Mononuclear cell (primary cell): ENCODE results near the gene SLC26A6. TPM values are rescaled to one million over a fixed set of nuclear protein-coding genes. Genes with fewer than 3 reads are reported as not detected.

Experiments used
- H3K27me3 ChIP-seq: 2 replicates; pipeline ENCODE4 v1.6.0; 2011; ENCODE audit warnings: low read length, control low read depth; ENCODE audit not compliant: insufficient read depth
- H3K4me1 ChIP-seq: 2 replicates; pipeline ENCODE4 v1.5.1; 2011; ENCODE audit warnings: mild to moderate bottlenecking, low read length, control low read depth; ENCODE audit not compliant: insufficient read depth
- H3K4me3 ChIP-seq: 2 replicates; pipeline ENCODE4 v1.5.1; 2011; ENCODE audit warnings: mild to moderate bottlenecking, low read length, moderate library complexity
- H3K9me3 ChIP-seq: 2 replicates; pipeline ENCODE4 v1.5.1; 2011; ENCODE audit warnings: low read depth, mild to moderate bottlenecking, control low read depth, low read length
- total RNA-seq: library from RNA; depleted of rRNA; stranded (reverse); fragments of >200 nt; gene quantifications from one replicate; pipeline ENCODE4 v1.2.3, GENCODE V29; 2012

The SLC26A6 gene
- total RNA-seq, 1 donor: 8.4 TPM

DNA sequence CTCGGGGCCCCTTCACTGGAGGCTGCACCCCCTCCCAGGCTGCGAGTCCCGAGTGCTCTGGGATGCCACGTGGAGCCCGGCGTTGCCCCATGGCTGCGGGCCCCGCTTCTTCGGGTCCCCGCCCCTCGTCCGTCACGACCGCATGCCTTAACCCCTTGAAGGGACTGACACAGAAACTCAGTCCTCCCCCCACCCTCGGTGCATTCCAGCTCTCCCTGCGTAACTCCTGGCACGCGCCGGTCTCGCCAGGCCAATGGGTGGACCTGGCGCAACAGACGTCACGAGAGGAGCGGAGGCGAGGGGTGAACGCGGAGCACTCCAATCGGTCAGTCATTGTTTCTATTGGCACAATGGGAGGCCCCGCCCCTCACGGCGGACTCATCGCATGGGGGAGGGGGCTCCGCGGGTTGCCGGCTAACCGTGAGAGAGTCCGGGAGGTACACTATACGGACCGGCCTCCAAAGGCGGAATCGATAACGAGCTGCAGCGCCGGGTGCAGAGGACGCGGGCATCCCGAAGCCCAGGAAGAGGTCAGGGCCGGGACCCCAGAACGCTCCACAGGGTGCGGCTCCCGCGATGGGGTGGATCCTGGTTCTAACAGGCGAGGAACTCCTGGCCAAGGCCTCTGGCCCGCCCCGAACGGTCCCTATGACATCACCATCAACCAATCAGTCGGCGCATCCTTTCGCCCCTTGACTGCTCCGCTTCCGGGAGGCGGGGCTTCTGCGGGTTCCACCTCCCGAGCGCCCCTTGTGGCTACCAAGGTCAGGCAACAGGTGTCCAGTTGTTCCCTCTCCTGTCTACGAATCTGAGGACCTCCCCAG, 28.4 kb upstream of the SLC26A6 start:
- Histone ChIP-seq H3K4me3 (peak overlapping the region; percentile 47), H3K4me1 (peaks cover 30% of the 10 kb centered on the region), H3K9me3 (no peaks in the 10 kb centered on the region), H3K27me3 (peaks cover 24% of the 10 kb centered on the region)

DNA sequence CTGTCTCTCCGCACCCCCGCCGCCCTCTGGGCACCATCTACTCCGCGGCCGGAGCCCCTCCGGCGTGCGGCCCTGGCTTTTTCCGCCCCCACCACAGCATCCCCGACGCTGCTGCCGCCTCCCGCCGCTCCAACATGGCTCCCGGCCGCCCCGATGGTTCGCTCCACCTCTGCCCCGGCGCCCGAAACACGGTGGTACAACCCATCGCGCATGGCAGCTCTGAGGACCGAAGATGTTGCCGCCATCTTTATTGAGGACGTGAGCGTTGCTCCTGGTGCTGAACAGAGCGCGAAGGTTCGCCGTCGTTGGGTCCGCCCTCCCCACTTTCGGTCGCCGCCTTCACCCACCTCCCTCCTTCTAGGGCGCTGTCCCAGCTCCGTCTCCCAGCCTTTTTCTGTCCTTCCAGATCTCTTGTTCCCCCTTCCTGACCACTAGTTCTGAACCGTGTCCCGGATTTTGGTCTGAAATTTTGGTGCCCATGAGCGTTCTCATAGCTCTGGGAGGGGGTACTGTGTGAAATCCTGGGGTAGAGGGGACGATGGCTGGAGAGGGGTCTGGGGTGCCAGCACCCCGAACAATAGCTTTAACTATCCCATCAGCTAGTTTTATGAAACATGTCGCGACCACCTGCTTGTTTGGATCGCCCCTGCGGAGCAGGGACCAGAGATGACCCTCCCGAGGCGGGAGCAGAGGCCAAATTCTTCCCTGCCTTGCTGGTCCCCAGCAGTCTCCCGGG, 27.7 kb upstream of the SLC26A6 start, which contains the start of gene CELSR3:
Gene CELSR3, minus strand, starts transcription at position 134 of the 736 bp plus-strand sequence. CDS start 252 bp downstream, outside the sequence.
- Histone ChIP-seq H3K9me3 (no peaks in the 10 kb centered on the region), H3K27me3 (peaks cover 24% of the 10 kb centered on the region), H3K4me3 (peak within 1 kb of the TSS; percentile 47), H3K4me1 (peaks cover 30% of the 10 kb centered on the region)

DNA sequence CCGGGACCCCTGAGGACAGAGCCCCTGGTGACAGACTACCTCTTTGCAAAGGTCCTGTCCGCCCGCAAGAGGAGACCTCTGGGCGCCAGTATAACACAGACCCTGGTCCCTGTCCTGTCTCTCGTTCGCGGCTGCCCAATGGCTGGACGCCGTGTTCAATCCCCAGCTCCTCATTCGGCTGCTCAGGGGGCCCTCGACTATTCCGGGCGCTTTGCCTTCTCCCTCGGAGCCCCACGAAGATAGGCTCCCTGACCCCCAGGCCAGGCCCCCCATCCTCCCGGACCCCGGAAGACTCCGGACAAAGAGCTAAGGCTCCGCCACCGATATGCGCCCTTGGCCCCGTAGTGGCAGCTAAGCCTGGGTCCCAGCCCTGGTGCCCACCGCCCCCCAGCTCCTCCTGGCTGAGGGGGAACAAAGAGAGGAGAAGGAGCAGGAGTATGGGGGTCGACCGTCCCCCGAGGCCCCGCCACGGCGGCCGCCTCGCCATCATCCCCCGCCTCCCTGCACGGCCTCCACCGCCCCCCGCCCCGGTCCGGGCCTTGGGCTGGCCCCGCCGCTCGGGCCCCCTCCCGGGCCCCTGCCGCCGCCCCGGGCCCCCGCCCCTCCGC, 27.0 kb upstream of the SLC26A6 start:
- peaks cover 24% of the 10 kb centered on the region for H3K27me3 ChIP-seq

GRCh38 chr3:48661501-48662144, 26.4 kb upstream of the SLC26A6 start:
- no peak overlapping the region for H3K4me3 ChIP-seq
- peaks cover 24% of the 10 kb centered on the region for H3K27me3 ChIP-seq
- H3K4me1 ChIP-seq: peaks cover 36% of the 10 kb centered on the region
- no peaks in the 10 kb centered on the region for H3K9me3 ChIP-seq

More for the DNA sequence above, 27.0 kb upstream of the SLC26A6 start:
- Histone ChIP-seq H3K4me3 (no peak overlapping the region), H3K9me3 (no peaks in the 10 kb centered on the region), H3K4me1 (peaks cover 30% of the 10 kb centered on the region)

DNA sequence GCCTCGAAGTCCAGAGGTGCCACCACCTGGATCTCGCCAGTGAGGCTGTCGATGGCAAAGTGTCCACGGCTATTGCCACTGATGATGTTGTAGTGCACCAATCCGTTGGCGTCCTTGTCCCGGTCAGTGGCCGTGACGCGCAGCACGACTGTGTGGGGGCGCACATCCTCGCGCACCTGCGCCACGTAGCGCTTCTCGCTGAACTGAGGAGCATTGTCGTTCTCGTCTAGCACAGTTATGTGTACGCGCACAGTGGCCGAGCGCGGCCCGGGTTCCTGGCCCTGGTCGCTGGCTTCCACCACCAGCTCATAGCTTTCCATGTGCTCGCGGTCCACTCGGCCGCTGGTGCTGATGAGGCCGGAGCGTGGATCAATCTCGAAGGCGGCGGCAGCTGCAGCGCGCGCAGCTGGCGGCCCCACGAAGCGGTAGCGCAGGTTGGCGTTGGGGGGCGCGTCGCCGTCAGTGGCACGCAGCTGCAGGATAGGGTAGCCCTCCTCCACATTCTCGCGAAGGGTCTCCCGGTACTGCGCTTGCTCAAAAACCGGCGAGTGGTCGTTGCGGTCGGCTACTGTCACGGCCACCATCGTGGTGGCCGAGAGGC, 25.6 kb upstream of the SLC26A6 start:
- Histone ChIP-seq H3K4me3 (no peak overlapping the region), H3K9me3 (no peaks in the 10 kb centered on the region), H3K4me1 (peaks cover 40% of the 10 kb centered on the region), H3K27me3 (peaks cover 24% of the 10 kb centered on the region)

- Histone ChIP-seq H3K9me3 (no peaks in the 10 kb centered on the region), H3K4me1 (peaks cover 24% of the 10 kb centered on the region), H3K27me3 (peaks cover 7% of the 10 kb centered on the region), H3K4me3 (peak overlapping the region; percentile 45)
Measured at GRCh38 chr3:48656841-48657281, 21.6 kb upstream of the SLC26A6 start.

DNA sequence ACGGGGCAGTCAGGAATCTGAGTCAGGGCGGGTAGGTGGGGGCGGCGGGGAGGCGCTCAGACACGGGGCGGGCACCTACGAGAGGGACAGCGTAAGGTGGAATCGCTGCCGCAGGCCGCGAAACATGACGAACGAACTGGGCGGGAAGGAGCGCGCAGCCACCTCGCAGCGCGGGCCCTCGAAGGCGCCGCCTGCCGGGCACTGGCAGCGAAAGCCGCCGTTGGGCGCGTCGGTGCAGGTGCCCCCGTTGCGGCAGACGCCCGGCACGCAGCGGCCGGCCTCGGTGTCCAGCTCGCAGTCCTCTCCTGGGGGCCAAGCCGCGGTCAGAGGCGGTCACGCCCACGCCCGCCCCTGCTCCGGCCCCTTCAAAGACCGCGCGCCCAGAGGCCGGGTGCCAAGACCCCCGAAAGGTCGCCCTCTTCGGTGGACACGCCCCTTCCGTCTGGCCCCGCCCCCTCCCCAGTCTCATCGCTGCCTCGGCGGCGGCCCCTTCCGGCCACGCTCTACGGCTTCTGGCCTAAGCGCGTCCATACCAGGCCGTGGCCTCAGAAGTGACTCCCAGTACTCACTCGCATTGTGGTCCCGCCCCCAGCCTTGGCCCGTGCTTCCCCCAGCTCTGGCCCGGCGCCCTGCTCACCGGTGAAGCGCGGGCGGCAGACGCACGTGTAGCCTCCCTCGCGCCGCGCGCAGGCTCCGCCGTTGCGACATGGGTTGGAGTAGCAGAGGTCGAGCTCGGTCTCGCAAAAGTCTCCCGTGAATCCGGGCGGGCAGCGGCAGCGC, 21.0 kb upstream of the SLC26A6 start:
- Histone ChIP-seq H3K9me3 (no peaks in the 10 kb centered on the region), H3K4me3 (peak overlapping the region; percentile 45), H3K4me1 (peaks cover 18% of the 10 kb centered on the region), H3K27me3 (peaks cover 3% of the 10 kb centered on the region)

DNA sequence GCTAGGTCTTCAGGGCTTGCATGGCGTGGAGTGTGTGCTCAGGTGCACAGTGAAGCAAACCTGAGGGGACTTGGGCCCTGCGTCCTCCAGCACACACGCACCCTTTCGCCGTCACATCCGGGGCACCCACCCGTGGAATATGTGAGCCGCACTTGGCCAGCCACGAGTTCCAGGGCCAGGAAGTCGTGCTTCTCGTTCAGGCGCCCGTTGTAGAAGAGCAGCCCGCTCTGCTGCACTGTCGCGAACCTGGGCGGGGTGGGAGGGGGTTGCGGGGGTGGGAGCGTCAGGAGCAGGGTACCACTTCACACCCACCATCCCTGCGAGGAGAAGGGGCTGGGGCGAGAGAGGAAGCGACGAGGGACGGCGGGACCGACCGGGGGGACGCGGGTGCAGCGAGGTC, 20.3 kb upstream of the SLC26A6 start:
- H3K27me3 ChIP-seq: no peaks in the 10 kb centered on the region
- peaks cover 15% of the 10 kb centered on the region for H3K4me1 ChIP-seq
- H3K9me3 ChIP-seq: no peaks in the 10 kb centered on the region
- peak overlapping the region; percentile 45 for H3K4me3 ChIP-seq

GRCh38 chr3:48655063-48655462, 19.8 kb upstream of the SLC26A6 start:
- H3K4me1 ChIP-seq: peaks cover 15% of the 10 kb centered on the region
- no peak overlapping the region for H3K4me3 ChIP-seq
- no peaks in the 10 kb centered on the region for H3K9me3 ChIP-seq

GRCh38 chr3:48652923-48653715, 17.9 kb upstream of the SLC26A6 start:
- Histone ChIP-seq H3K9me3 (no peaks in the 10 kb centered on the region), H3K27me3 (no peaks in the 10 kb centered on the region), H3K4me1 (peaks cover 15% of the 10 kb centered on the region), H3K4me3 (no peak overlapping the region)

More at GRCh38 chr3:48655063-48655462, 19.8 kb upstream of the SLC26A6 start:
- H3K27me3 ChIP-seq: no peaks in the 10 kb centered on the region

DNA sequence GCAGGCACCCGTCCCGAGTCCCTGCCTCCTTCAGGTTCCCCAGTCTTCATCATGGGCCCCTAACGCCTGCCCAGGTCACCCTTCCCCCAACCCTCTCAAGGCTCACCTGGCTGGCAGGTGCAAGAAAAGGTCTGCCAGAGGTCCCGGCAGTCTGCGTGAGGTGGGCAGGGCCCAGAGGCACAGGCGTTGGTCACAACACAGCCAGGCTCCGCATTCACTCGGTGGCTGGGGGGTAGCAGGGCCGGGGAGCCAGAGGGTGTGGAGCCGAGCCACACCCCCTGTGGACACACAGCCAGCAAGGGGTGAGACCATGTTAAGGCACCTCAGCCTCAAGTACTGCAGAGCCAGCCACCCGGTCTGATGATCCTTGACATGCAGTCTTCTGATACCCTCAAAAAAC, 16.5 kb upstream of the SLC26A6 start:
- peaks cover 10% of the 10 kb centered on the region for H3K4me1 ChIP-seq
- no peak overlapping the region for H3K4me3 ChIP-seq
- no peaks in the 10 kb centered on the region for H3K9me3 ChIP-seq
- no peaks in the 10 kb centered on the region for H3K27me3 ChIP-seq

GRCh38 chr3:48650723-48651122, 15.5 kb upstream of the SLC26A6 start:
- H3K4me3 ChIP-seq: no peak overlapping the region
- H3K4me1 ChIP-seq: peaks cover 5% of the 10 kb centered on the region
- H3K27me3 ChIP-seq: no peaks in the 10 kb centered on the region
- H3K9me3 ChIP-seq: no peaks in the 10 kb centered on the region

GRCh38 chr3:48648188-48648850, 13.1 kb upstream of the SLC26A6 start:
- Histone ChIP-seq H3K4me3 (no peak overlapping the region), H3K4me1 (no peaks in the 10 kb centered on the region), H3K9me3 (no peaks in the 10 kb centered on the region), H3K27me3 (no peaks in the 10 kb centered on the region)
